HUES48 (cell line): ENCODE data around the gene ING5.
"Not testable (repeated sequence)": the region's sequence is repeated elsewhere in the genome, so short reads cannot be mapped to it uniquely, and the experiment has no call there.

Experiments
- H3K27ac ChIP-seq: one replicate; pipeline ENCODE4 v1.7.0; 2013; ENCODE audit warnings: low read depth, low read length, inconsistent platforms
- H3K27me3 ChIP-seq: 2 replicates; pipeline ENCODE4 v1.6.1; 2013; ENCODE audit warnings: mild to moderate bottlenecking, low read length; ENCODE audit not compliant: control insufficient read depth, insufficient read depth
- H3K36me3 ChIP-seq: 2 replicates; pipeline ENCODE4 v1.6.1; 2013; ENCODE audit warnings: low read length; ENCODE audit not compliant: control insufficient read depth, insufficient read depth
- H3K4me1 ChIP-seq: 2 replicates; pipeline ENCODE4 v1.6.1; 2013; ENCODE audit warnings: mild to moderate bottlenecking, low read length; ENCODE audit not compliant: control insufficient read depth, insufficient read depth
- H3K4me3 ChIP-seq: 2 replicates; pipeline ENCODE4 v1.5.1; 2013; ENCODE audit warnings: mild to moderate bottlenecking, low read depth, low read length
- H3K9ac ChIP-seq: 2 replicates; pipeline ENCODE4 v1.6.1; 2013; ENCODE audit warnings: mild to moderate bottlenecking, low read depth, low read length, moderate library complexity
- H3K9me3 ChIP-seq: 2 replicates; pipeline ENCODE4 v1.6.1; 2013; ENCODE audit warnings: low read length; ENCODE audit not compliant: control insufficient read depth, insufficient read depth

Gene ING5

GRCh38 chr2:241752253-241752652 is 50.4 kb downstream of the ING5 start:
- H3K27me3 ChIP-seq = no peaks in the 10 kb centered on the region
- no peak overlapping the region for H3K27ac ChIP-seq
- H3K9me3 ChIP-seq = no peaks in the 10 kb centered on the region
- H3K9ac ChIP-seq = no peak overlapping the region
- no peaks in the 10 kb centered on the region for H3K4me1 ChIP-seq
- peaks cover 6% of the 10 kb centered on the region; the same call in 1 of the 2 replicates for H3K36me3 ChIP-seq
- H3K4me3 ChIP-seq = no peak overlapping the region

GRCh38 chr2:241752689-241753276 is 50.9 kb downstream of the ING5 start:
- no peak overlapping the region for H3K27ac ChIP-seq

GRCh38 chr2:241753493-241753892 is 51.7 kb downstream of the ING5 start:
- Histone ChIP-seq H3K36me3 (peaks cover 6% of the 10 kb centered on the region; the same call in 1 of the 2 replicates), H3K27ac (no peak overlapping the region)

More at GRCh38 chr2:241752689-241753276, 50.9 kb downstream of the ING5 start:
- Histone ChIP-seq H3K27me3 (no peaks in the 10 kb centered on the region), H3K9ac (no peak overlapping the region), H3K36me3 (peaks cover 6% of the 10 kb centered on the region; the same call in 1 of the 2 replicates), H3K4me1 (no peaks in the 10 kb centered on the region), H3K9me3 (no peaks in the 10 kb centered on the region), H3K4me3 (no peak overlapping the region)

GRCh38 chr2:241754042-241754441 is 52.2 kb downstream of the ING5 start:
- no peak overlapping the region for H3K27ac ChIP-seq
- H3K9ac ChIP-seq = no peak overlapping the region
- no peaks in the 10 kb centered on the region for H3K27me3 ChIP-seq
- H3K4me3 ChIP-seq = no peak overlapping the region
- peaks cover 6% of the 10 kb centered on the region; the same call in 1 of the 2 replicates for H3K36me3 ChIP-seq
- no peaks in the 10 kb centered on the region for H3K9me3 ChIP-seq
- H3K4me1 ChIP-seq = no peaks in the 10 kb centered on the region

More at GRCh38 chr2:241753493-241753892, 51.7 kb downstream of the ING5 start:
- Histone ChIP-seq H3K4me1 (no peaks in the 10 kb centered on the region), H3K9me3 (no peaks in the 10 kb centered on the region), H3K27me3 (no peaks in the 10 kb centered on the region), H3K4me3 (no peak overlapping the region), H3K9ac (no peak overlapping the region)

GRCh38 chr2:241755166-241755565 is 53.3 kb downstream of the ING5 start:
- Histone ChIP-seq H3K9ac (no peak overlapping the region), H3K27me3 (no peaks in the 10 kb centered on the region), H3K9me3 (no peaks in the 10 kb centered on the region), H3K4me3 (no peak overlapping the region), H3K4me1 (no peaks in the 10 kb centered on the region), H3K36me3 (peaks cover 10% of the 10 kb centered on the region; the same call in 1 of the 2 replicates), H3K27ac (no peak overlapping the region)

- no peaks in the 10 kb centered on the region for H3K27me3 ChIP-seq
- H3K4me3 ChIP-seq = no peak overlapping the region
- peaks cover 10% of the 10 kb centered on the region; the same call in 1 of the 2 replicates for H3K36me3 ChIP-seq
- no peaks in the 10 kb centered on the region for H3K9me3 ChIP-seq
- no peak overlapping the region for H3K27ac ChIP-seq
- no peak overlapping the region for H3K9ac ChIP-seq
- no peaks in the 10 kb centered on the region for H3K4me1 ChIP-seq
These were observed 53.9 kb downstream of the ING5 start for GRCh38 chr2:241755777-241756176.

- no peaks in the 10 kb centered on the region for H3K9me3 ChIP-seq
- no peaks in the 10 kb centered on the region for H3K27me3 ChIP-seq
- peaks cover 10% of the 10 kb centered on the region; the same call in 1 of the 2 replicates for H3K36me3 ChIP-seq
- H3K4me1 ChIP-seq = no peaks in the 10 kb centered on the region; the same call in 1 of the 2 replicates
- no peak overlapping the region for H3K4me3 ChIP-seq
- no peak overlapping the region for H3K9ac ChIP-seq
- no peak overlapping the region for H3K27ac ChIP-seq
These were observed 57.4 kb downstream of the ING5 start for GRCh38 chr2:241759067-241759807.

- not testable (repeated sequence) for H3K9ac ChIP-seq, H3K4me3 ChIP-seq, H3K27ac ChIP-seq, H3K27me3 ChIP-seq, H3K4me1 ChIP-seq, H3K9me3 ChIP-seq
- H3K36me3 ChIP-seq = peaks cover 10% of the 10 kb centered on the region; the same call in 1 of the 2 replicates
These were observed 58.1 kb downstream of the ING5 start for GRCh38 chr2:241759893-241760292.

GRCh38 chr2:241760301-241760771 is 58.5 kb downstream of the ING5 start:
- H3K27ac ChIP-seq = no peak overlapping the region
- H3K9me3 ChIP-seq = no peaks in the 10 kb centered on the region
- no peaks in the 10 kb centered on the region; the same call in 1 of the 2 replicates for H3K4me1 ChIP-seq
- H3K4me3 ChIP-seq = no peak overlapping the region
- no peaks in the 10 kb centered on the region for H3K27me3 ChIP-seq
- no peak overlapping the region for H3K9ac ChIP-seq
- H3K36me3 ChIP-seq = peaks cover 9% of the 10 kb centered on the region; the same call in 1 of the 2 replicates

- Histone ChIP-seq H3K4me3 (no peak overlapping the region), H3K9ac (no peak overlapping the region), H3K4me1 (no peaks in the 10 kb centered on the region; the same call in 1 of the 2 replicates), H3K27ac (no peak overlapping the region), H3K36me3 (0 out of 2 replicates have a peak, but pooled peaks cover 5% of the 10 kb centered on the region), H3K9me3 (no peaks in the 10 kb centered on the region), H3K27me3 (no peaks in the 10 kb centered on the region)
These were observed 60.6 kb downstream of the ING5 start for GRCh38 chr2:241762321-241762932.
